ENCODE measurements around the gene BORCS6. TPM values are rescaled to one million over a fixed set of nuclear protein-coding genes. Genes with fewer than 3 reads are reported as not detected.
A peak's percentile ranks its signal among the peaks of the same experiment; 100 is the strongest.

Gene BORCS6
- total RNA-seq, 1 donor from 2014 or later = 4.3 TPM

GRCh38 chr17:8210761-8211458, 20.9 kb upstream of the BORCS6 start:
- no peak for DNase-seq (ENCODE audit: low spot score)

GRCh38 chr17:8209907-8210760, 20.2 kb upstream of the BORCS6 start, which contains the start of gene AURKB:
AURKB (minus strand) TSS chr17:8210575; CDS start chr17:8210224, 351 bp downstream.
- peak; percentile 99 for DNase-seq (ENCODE audit: low spot score)

GRCh38 chr17:8206536-8206935, 16.6 kb upstream of the BORCS6 start:
- no peak for DNase-seq (ENCODE audit: low spot score)

- DNase-seq (ENCODE audit: low spot score) = no peak
Observed at GRCh38 chr17:8204761-8205555, 15.0 kb upstream of the BORCS6 start.

- DNase-seq (ENCODE audit: low spot score) = peak; percentile 96
Observed at GRCh38 chr17:8192070-8192815, 2.3 kb upstream of the BORCS6 start.

- DNase-seq (ENCODE audit: low spot score) = no peak
Observed at GRCh38 chr17:8190506-8190905, 526 bp upstream of the BORCS6 start.

- DNase-seq (ENCODE audit: low spot score) = no peak
Observed at GRCh38 chr17:8189041-8189710, 804 bp downstream of the BORCS6 start.

GRCh38 chr17:8188263-8188839, 1.6 kb downstream of the BORCS6 start:
- DNase-seq (ENCODE audit: low spot score) = no peak

GRCh38 chr17:8187517-8188262, 2.3 kb downstream of the BORCS6 start:
- peak; percentile 99 for DNase-seq (ENCODE audit: low spot score)

GRCh38 chr17:8186787-8187516, 3.0 kb downstream of the BORCS6 start:
- peak; percentile 98 for DNase-seq (ENCODE audit: low spot score)

GRCh38 chr17:8186446-8186786, 3.6 kb downstream of the BORCS6 start:
- DNase-seq (ENCODE audit: low spot score) = no peak

GRCh38 chr17:8185582-8186445, 4.2 kb downstream of the BORCS6 start:
- peak; percentile 86 for DNase-seq (ENCODE audit: low spot score)

GRCh38 chr17:8176998-8177731, 12.8 kb downstream of the BORCS6 start:
- no peak for DNase-seq (ENCODE audit: low spot score)

GRCh38 chr17:8176197-8176940, 13.6 kb downstream of the BORCS6 start, which contains the start of gene TMEM107:
TMEM107 (minus strand) TSS chr17:8176380; CDS start chr17:8176286, 94 bp downstream.
- peak; percentile 94 for DNase-seq (ENCODE audit: low spot score)

GRCh38 chr17:8175795-8176196, 14.2 kb downstream of the BORCS6 start:
- DNase-seq (ENCODE audit: low spot score) = no peak

GRCh38 chr17:8173871-8174322, 16.1 kb downstream of the BORCS6 start:
- no peak for DNase-seq (ENCODE audit: low spot score)
